ENCODE data around the gene RAB42. TPM values are rescaled to one million over a fixed set of nuclear protein-coding genes. Genes with fewer than 3 reads are reported as not detected.
A peak's percentile ranks its signal among the peaks of the same experiment; 100 is the strongest.

The RAB42 gene
- total RNA-seq, 2 experiments from 2014 or later = not detected

- Histone ChIP-seq H3K27me3 (ENCODE audit: control insufficient read depth in 1 of 2, insufficient read depth in 2 of 2, low read length in 2 of 2) (no peaks in the 10 kb centered on the region), H3K4me1 (ENCODE audit: insufficient read depth, low read length) (peaks cover 22% of the 10 kb centered on the region), H3K27ac (ENCODE audit: low read depth in 1 of 2, low read length in 2 of 2) (no peak overlapping the region), H3K36me3 (ENCODE audit: insufficient read depth, low read length) (peaks cover 3% of the 10 kb centered on the region), H3K4me3 (ENCODE audit: low read length) (no peak overlapping the region), H3K9me3 (ENCODE audit: control insufficient read depth in 1 of 2, insufficient read depth in 1 of 2, low read length in 2 of 2) (no peaks in the 10 kb centered on the region)
- Mint-ChIP-seq H3K27me3 (no peaks in the 10 kb centered on the region), H3K9me3 (no peaks in the 10 kb centered on the region), H3K27ac (peak overlapping the region; percentile 99), H3K4me1 (ENCODE audit: low read depth) (peaks cover 31% of the 10 kb centered on the region), H3K4me3 (no peak overlapping the region), H3K36me3 (ENCODE audit: low read depth) (peaks cover 21% of the 10 kb centered on the region)
- DNase-seq = no peak
- TF ChIP-seq CTCF (IDR thresholded peaks at IDR 0.05) = no peak
- intact Hi-C loops (cut with DNase I, micrococcal nuclease) = loop anchor here (5.0 to 10.0 kb wide), 3 partner anchors 44 to 1207 kb away; partner anchors contain the start of genes EYA3 (in 1 of the 2), RCC1 (in 1 of the 2) and SYTL1 (in 1 of the 2)
- ChIA-PET CTCF (interaction anchor here (0.8 to 3.4 kb wide), 3 partner anchors 30 to 42 kb away, joined by 3 to 19 read pairs (median 3); no protein-coding TSS in a partner anchor), POLR2A (interaction anchor here (0.6 to 5.3 kb wide), 2 partner anchors 30 to 191 kb away, joined by 3 to 138 read pairs; no protein-coding TSS in a partner anchor)
- ATAC-seq (ENCODE audit: poor library complexity) = no peak
Measured at GRCh38 chr1:28551381-28551780, 40.7 kb upstream of the RAB42 start.

- ChIA-PET POLR2A (interaction anchor here (1.0 to 5.3 kb wide), 12 partner anchors 12 to 629 kb away, joined by 3 to 138 read pairs (median 8); partner anchors contain the start of genes GMEB1, RCC1, RNU11 and SRSF4), CTCF (interaction anchor here (1.5 to 3.4 kb wide), 4 partner anchors 29 to 184 kb away, joined by 3 to 19 read pairs (median 5); partner anchors contain the start of gene YTHDF2)
- Histone ChIP-seq H3K36me3 (ENCODE audit: insufficient read depth, low read length) (peaks cover 10% of the 10 kb centered on the region), H3K27ac (ENCODE audit: low read depth in 1 of 2, low read length in 2 of 2) (peak within 1 kb of the TSS; percentile 66 to 68), H3K4me1 (ENCODE audit: insufficient read depth, low read length) (peaks cover 22% of the 10 kb centered on the region), H3K9me3 (ENCODE audit: control insufficient read depth in 1 of 2, insufficient read depth in 1 of 2, low read length in 2 of 2) (no peaks in the 10 kb centered on the region), H3K27me3 (ENCODE audit: control insufficient read depth in 1 of 2, insufficient read depth in 2 of 2, low read length in 2 of 2) (no peaks in the 10 kb centered on the region), H3K4me3 (ENCODE audit: low read length) (peak within 1 kb of the TSS; percentile 84)
- peak within 1 kb of the TSS; percentile 99 for H3K4me3 Mint-ChIP-seq
- no peaks in the 10 kb centered on the region for H3K27me3 Mint-ChIP-seq
- no peak for TF ChIP-seq CTCF (IDR thresholded peaks at IDR 0.05)
- H3K27ac Mint-ChIP-seq = peak within 1 kb of the TSS; percentile 99
- peak; percentile 95 for ATAC-seq (ENCODE audit: poor library complexity)
- intact Hi-C loops (cut with DNase I, micrococcal nuclease) = loop anchor here (1.0 to 10.0 kb wide), 8 partner anchors 28 to 1208 kb away; partner anchors contain the start of genes EYA3 (in 1 of the 2), RCC1 (in 1 of the 2) and SYTL1 (in 1 of the 2)
- peaks cover 26% of the 10 kb centered on the region for H3K36me3 Mint-ChIP-seq (ENCODE audit: low read depth)
- H3K9me3 Mint-ChIP-seq = no peaks in the 10 kb centered on the region
- peaks cover 31% of the 10 kb centered on the region for H3K4me1 Mint-ChIP-seq (ENCODE audit: low read depth)
- DNase-seq = peak; percentile 94 to 99 (median 96)
Measured at GRCh38 chr1:28552758-28553663, 39.1 kb upstream of the RAB42 start, which contains the start of gene TRNAU1AP. Gene TRNAU1AP, plus strand, starts transcription at chr1:28553085. Its CDS starts 26 bp downstream, at chr1:28553111.

GRCh38 chr1:28560886-28561285 lies 31.2 kb upstream of the RAB42 start:
- TF ChIP-seq CTCF (IDR thresholded peaks at IDR 0.05) = no peak
- Mint-ChIP-seq H3K27ac (no peak overlapping the region), H3K36me3 (ENCODE audit: low read depth) (peaks cover 65% of the 10 kb centered on the region), H3K4me3 (no peak overlapping the region), H3K4me1 (ENCODE audit: low read depth) (no peaks in the 10 kb centered on the region), H3K27me3 (no peaks in the 10 kb centered on the region), H3K9me3 (no peaks in the 10 kb centered on the region)
- peaks cover 67% of the 10 kb centered on the region for H3K36me3 ChIP-seq (ENCODE audit: insufficient read depth, low read length)
- DNase-seq (no peak), ATAC-seq (ENCODE audit: poor library complexity) (no peak)
- H3K4me1 ChIP-seq (ENCODE audit: insufficient read depth, low read length) = no peaks in the 10 kb centered on the region
- no peak overlapping the region for H3K27ac ChIP-seq (ENCODE audit: low read depth in 1 of 2, low read length in 2 of 2)
- no peak overlapping the region for H3K4me3 ChIP-seq (ENCODE audit: low read length)
- no peaks in the 10 kb centered on the region for H3K27me3 ChIP-seq (ENCODE audit: control insufficient read depth in 1 of 2, insufficient read depth in 2 of 2, low read length in 2 of 2)
- H3K9me3 ChIP-seq (ENCODE audit: control insufficient read depth in 1 of 2, insufficient read depth in 1 of 2, low read length in 2 of 2) = no peaks in the 10 kb centered on the region
- ChIA-PET POLR2A (interaction anchor here (1.5 kb wide), 1 partner anchor 20 kb away, joined by 9 read pairs; no protein-coding TSS in a partner anchor), CTCF (no interaction called here)
- intact Hi-C loops (cut with DNase I, micrococcal nuclease) = no loop called here
